HG03108 (cell line): ENCODE results near the gene CD70.
"Not testable (repeated sequence)": the region's sequence is repeated elsewhere in the genome, so short reads cannot be mapped to it uniquely, and the experiment has no call there.

Experiments used
- ATAC-seq: cut with Tn5 transposase; IDR thresholded peaks from one replicate; pipeline ENCODE4 v1.9.1; 2021; ENCODE audit warnings: moderate library complexity; ENCODE audit not compliant: unreplicated experiment

The CD70 gene

DNA sequence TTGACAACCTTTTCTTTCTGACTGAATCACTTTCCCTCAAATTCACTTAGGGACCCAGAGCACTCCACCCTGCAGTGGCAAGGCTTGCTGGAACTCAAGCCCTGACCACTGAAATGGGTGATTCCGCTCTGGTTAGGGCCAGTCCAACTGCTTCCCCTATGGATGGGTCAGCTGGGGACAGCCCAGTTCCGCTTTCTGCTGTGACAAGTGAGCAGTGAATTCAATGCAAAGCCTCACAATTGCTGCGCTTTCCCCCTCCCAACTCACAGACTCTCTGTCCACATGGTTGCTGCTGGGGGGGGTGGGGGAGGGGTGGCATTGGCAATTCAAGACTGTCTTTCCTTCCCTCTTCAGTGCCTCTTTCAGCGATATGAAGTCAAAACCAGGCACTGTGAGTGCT, 18.7 kb downstream of the CD70 start:
- no peak for ATAC-seq

DNA sequence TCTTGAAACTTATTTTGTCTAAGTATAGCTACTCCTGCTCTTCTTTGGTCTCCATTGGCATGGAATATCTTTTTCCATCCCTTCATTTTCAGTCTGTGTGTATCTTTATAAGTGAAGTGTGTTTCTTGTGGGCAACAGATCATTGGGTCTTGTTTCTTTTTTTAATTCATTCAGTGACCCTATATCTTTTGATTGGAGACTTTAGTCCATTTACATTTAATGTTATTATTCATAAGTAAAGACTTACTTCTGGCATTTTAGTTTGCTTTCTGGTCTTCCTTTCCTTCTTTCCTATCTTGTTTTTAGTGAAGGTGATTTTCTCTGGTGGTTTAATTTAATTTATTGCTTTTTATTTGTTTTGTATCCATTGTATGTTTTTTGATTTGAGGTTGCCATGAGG, 19.8 kb downstream of the CD70 start:
- no peak for ATAC-seq

DNA sequence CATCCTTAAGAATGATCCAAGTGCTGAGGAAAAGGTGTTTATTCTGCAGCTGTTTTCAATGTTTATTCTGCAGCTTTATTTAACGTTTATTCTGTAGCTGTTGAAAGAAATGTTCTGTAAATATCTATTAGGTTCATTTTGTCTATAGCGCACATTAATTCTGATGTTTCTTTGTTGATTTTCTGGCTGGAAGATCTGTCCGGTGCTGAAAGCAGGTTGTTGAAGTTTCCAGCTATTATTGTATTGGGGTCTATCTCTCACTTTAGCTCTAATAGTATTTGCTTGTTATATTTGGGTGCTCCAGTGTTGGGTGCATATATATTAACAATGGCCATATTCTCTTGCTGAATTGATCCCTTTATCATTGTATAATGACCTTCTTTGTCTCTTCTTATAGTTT, 20.2 kb downstream of the CD70 start:
- no peak for ATAC-seq

DNA sequence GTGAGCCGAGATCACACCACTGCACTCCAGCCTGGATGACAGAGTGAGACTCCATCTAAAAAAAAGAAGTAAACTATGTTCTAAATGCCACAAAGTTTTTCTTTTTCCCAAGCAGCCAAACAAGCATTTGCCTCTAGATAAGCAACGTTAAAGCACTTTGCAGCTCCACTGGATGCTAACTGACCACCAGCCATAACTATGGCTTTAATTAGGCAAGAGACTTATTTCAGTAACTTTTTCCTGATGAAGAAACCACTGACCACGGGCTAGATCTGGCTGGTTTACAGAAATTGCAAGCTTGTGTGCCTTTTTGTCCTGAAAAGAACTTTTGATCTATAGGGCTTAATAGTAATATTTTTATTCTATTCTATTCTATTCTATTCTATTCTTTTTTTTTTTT, 22.1 kb downstream of the CD70 start:
- ATAC-seq: no peak

DNA sequence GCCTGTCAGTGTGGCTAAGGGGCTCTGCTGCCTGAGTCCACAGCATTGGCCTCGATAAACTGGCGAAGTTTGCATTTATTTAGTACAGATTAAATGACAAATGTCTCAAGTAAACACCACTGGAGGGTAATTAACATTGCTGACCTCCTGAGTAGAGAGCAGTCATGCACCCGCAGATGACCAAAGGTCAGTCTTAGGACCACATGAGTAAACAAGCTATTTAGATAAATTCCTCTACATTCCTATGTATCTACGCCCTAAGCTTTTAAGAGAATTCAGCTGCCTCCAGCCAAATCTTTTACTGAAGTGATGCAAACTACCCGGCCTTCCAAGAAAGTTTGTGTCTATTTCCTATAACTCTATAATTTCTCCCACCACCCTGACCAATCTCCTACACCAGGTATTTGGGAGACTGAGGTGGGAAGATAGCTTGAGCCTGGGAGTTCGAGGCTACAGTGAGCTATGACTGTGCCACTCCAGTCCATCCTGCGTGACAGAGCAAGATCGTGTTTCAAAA, 22.9 kb downstream of the CD70 start:
- no peak for ATAC-seq

DNA sequence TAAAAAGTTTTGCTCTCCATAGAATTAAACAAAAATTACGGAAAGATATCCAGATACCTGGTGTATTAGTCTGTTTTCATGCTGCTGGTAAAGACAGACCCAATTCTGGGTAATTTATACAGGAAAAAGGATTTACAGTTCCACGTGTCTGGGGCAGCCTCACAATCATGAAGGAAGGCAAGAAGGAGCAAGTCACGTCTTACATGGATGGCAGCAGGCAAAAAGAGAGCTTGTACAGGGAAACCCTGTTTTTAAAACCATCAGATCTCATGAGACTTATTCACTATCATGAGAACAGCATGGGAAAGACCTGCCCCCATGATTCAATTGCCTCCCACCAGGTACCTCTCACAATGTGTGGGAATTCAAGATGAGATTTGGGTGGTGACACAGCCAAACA, 24.2 kb downstream of the CD70 start:
- ATAC-seq: not testable (repeated sequence)

DNA sequence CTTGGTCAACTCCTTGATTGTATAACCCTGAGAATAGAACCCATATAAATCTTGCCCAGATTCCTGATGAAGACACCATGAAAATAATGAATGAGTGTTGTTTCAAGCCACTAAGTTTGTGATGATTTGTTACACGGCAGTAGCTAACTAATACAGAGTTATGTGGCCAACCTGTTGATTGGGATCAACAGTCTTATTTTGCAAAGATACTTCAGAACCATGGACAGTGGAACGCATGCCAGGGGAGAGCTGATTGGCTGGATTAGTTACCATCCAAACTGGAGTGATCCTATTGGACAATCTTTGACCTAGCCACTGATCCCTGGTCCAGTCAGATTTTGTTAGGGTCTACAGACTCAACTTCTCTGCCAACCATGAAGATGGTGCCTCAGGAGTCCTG, 26.6 kb downstream of the CD70 start:
- ATAC-seq: no peak

DNA sequence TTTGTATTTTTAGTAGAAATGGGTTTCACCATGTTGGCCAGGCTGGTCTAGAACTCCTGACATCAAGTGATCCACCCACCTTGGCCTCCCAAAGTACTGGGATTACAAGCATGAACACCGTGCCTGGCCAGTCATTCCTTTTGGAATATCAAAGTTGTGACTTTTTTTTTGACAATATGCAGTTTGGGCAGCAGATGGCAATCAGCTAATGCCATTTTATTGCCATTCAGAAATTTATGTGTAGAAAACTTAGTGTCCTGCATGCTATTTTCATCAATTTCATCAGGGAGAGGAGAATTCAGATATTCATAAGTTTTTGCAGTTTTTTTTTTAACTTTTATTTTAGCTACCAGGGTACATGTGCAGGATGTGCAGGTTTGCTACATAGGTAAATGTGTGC, 28.5 kb downstream of the CD70 start:
- not testable (repeated sequence) for ATAC-seq

DNA sequence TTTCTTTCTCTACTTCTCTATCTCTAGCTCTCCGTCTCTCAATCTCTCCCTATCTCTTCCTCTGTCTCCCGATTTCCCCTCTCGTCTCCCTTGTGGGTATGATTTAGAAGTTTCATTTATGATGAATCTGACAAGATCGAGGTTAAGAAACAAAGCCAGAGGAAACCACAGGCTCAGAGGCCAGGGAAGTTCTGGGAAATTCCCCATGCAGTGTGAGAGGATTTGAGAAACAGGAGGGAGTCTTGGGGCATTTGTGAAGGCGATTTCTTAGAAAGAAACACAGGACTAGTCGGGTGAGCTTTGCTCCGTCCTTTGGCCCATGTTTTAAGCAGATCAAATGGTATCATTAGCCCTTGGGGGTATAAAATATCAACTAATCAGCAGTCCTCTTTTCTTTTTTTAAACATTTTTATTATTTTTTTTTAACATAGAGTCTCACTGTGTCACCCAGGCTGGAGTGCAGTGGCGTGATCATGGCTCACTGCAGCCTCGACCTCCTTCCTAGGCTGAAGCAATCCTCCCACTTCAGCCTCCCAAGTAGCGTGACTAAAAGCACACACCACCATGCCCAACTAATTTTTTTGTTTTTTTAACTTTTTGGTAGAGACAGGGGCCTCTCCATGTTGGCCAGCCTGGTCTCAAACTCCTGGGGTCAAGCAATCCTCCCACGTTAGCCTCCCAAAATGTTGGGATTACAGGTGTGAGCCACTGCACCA, 34.3 kb downstream of the CD70 start:
- no peak for ATAC-seq

DNA sequence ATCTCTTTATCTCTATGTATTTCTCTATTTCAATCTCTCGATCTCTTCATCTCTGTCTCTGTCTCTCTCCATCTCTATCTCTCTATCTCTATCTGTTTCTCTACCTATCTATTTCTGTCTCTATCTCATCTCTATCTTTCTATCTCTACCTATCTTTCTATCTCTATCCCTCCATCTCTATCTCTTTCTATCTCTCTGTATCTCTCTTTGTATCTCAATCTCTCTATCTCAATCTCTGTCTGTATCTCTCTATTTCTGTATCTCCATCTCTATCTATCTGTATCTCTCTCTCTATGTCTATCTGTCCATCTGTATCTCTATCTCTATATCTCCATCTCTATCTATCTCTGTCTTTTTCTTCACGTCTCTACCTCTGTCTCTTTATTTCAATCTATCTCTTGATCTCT, 34.9 kb downstream of the CD70 start:
- ATAC-seq: no peak

DNA sequence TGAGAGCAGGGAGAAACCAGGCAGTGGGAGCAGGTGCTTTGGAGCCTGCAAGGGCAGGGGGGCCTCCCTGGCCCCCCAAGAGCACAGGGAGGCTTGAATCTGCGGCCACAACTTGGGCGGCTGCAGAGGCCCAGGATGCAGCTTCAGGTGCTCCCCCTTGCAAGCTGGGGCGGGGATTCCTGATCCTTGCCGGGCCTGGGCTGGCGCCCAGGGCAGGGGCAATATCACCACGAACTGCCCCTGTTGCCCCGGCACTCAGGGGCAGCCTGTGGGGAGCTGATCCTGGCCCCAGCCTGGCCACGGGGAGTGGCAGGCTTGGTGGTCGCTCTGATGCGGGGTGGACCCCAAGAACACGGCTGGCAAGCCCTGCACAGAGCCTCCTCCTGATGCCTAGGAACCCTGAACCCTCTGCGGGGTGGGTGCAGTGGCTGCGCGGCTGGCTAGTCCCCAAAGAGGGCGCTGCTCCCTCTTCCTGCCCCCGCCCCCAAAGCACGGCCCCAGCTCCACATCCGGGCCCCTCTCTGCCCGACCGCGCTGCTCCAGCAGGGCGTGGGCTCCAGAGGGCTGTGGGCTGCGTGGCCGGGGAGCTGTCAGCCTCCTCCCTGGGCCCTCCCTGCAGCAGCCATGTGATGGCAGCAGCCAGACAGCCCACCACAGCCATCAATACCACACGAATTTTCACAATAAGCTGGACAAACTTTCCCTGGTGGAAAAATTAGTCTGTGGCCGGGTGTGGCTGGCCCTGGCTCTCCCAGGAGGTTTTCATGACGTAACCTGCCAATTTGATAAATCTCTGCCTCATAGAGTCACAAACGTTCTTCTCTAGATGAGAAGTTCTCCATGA, 39.1 kb downstream of the CD70 start:
- ATAC-seq: no peak

DNA sequence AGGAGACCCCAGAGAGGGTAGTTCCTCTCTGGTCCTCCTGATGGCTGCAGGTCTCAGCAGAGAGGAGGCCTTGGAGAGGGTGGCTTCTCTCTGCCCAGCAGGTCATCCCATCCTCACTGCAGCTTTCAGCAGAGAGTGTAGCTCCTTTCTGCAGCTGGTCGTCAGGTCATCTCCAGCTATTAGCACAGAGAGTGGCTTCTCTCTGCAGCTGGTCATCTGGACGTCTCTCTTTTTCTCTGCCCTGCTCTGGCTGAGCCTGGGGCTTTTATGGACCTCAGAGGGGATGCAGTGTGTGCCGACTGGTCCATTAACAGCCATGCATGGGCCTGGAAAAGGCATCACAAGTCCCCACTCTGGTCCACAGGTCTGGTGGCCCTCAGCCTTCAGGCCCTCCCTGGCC, 39.9 kb downstream of the CD70 start:
- ATAC-seq: no peak

DNA sequence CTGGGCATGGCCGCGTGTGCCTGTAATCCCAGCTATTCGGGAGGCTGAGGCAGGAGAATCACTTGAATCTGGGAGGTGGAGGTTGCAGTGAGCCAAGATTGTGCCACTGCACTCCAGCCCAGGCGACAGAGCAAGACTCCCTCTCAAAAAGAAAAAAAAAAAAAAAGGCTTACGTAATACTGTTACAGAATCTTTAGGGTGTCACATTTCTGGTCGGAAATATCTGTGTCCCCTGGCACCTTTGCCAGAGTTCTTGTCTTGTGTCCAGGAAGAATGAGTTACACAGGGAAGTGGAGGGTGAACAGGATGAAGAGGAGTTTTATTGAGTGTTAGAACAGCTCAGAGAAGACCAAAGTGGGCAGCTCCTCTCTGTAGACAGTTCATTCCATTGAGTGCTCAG, 40.3 kb downstream of the CD70 start:
- ATAC-seq: not testable (repeated sequence)

DNA sequence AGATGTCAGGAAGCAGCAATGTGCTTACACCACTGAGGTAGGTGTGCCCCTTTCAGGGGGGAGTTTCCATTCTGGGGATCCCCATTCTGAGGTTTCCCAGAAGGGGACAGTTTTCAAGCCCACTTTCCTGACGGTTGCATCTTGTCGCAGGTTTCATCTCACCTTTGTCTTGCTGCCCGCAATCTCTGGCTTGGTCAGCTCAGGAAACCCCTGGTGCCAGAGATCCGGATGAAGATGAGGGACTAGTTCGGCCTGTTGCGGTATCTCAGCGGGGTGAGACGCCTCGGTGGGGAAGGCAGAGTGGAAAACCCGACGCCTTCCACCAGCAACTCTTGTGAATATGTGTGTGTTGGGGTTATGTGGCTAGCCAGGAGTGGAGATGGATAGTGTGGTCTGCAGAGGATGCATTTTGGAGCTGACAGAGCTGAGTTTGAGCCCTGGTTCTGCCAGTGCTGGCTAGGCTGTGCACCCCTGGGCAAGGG, 47.0 kb downstream of the CD70 start:
- ATAC-seq: no peak

DNA sequence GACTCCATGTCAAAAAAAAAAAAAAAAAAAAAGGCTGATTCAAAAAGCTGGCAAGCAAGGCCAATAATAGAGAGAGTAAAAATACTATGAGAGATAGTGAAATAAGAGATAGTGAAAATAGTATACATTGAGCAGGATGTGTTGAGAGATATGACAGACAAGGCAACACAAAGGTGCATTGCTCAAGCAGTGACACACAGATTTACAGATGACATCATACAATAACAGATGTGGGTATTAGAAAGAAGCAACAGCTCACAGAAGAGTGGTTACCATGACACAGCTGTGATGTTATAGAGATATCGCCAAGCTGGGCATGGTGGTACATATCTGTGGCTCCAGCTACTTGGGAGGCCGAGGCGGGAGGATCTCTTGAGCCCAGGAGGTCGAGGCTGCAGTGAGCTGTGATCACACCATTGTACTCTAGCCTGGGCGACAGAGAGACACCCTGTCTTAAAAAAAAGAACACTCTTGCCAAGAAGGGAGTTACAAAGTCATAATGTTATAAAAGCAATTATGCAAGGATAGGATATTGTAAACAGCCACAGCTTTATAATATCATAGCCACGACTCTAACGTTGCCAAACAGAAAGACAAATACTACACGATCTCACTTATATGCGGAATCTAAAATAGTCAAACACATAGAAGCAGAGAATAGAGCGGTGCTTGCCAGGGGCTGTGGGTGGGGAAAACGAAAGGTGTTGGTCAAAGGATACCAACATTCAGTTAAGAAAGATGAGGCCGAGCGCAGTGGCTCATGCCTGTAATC, 49.8 kb downstream of the CD70 start:
- ATAC-seq: no peak

DNA sequence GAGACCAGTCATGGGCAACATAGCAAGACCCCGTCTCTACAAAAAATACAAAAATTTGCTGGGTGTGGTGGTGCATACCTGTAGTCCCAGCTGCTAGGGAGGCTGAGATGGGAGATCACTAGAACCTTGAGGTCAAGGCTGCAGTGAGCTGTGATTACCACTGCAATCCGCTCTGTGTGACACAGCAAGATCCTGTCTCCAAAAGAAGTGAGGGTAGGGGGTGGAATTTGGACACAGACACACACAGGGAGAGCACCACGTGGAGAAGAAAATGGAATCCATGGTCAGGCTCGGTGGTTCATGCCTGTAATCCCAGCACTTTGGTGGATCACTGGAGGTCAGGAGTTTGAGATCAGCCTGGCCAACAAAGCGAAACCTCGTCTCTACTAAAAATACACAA, 51.4 kb downstream of the CD70 start:
- ATAC-seq: no peak
